B cell (primary cell): ENCODE measurements around the gene FHIT. TPM values are rescaled to one million over a fixed set of nuclear protein-coding genes. Genes with fewer than 3 reads are reported as not detected.

ENCODE experiments used
- ATAC-seq: fragments of 200-7000 bp; cut with Tn5 transposase; one replicate; pipeline ENCODE4 v1.10.0; 2021; ENCODE audit warnings: low read depth, mild to moderate bottlenecking, moderate number of reproducible peaks, moderate library complexity
- CTCF ChIA-PET: fragments of 350-600 bp; sonication (Branson Sonifier 250); formaldehyde crosslinking; loops from one replicate; lab custom pipeline; 2021; ENCODE audit warnings: antibody characterized with exemption, inconsistent platforms; lab: Charles Lee
- POLR2A ChIA-PET: fragments of 350-600 bp; sonication (Branson Sonifier 250); formaldehyde crosslinking; loops from one replicate; lab custom pipeline; 2021; ENCODE audit warnings: antibody characterized with exemption; lab: Charles Lee
- DNase-seq: peaks from one replicate; pipeline ENCODE4 v3.0.0; 2013
- H2AFZ ChIP-seq: 2 replicates; pipeline ENCODE4 v1.6.1; 2012; ENCODE audit warnings: mild to moderate bottlenecking, low read depth, low read length; ENCODE audit not compliant: insufficient read depth, poor library complexity, severe bottlenecking
- H3K27ac ChIP-seq, 2 donors: 1 replicate in 1 of 2; 2 replicates in 1 of 2; pipeline ENCODE4 v1.5.1; 2012 to 2013; ENCODE audit warnings: low read length in 2 of 2, mild to moderate bottlenecking in 2 of 2, moderate library complexity in 1 of 2
- H3K27me3 ChIP-seq, 4 experiments: fragments of 200-600 bp in 1 of 4; sonication (generic) in 1 of 4; replicated peaks in 1 of 4; 1 replicate in 2 of 4; 2 replicates in 2 of 4; pipeline versions ENCODE4 v1.6.1 to v1.7.0; 2013 to 2016; ENCODE audit warnings: low read length in 3 of 4, mild to moderate bottlenecking in 2 of 4, mixed read lengths in 1 of 4, moderate library complexity in 1 of 4; ENCODE audit not compliant: insufficient read depth in 4 of 4, control insufficient read depth in 3 of 4; ENCODE audit errors: control extremely low read depth in 1 of 4
- H3K36me3 ChIP-seq, 2 experiments: replicated peaks in 1 of 2; 1 replicate in 1 of 2; 2 replicates in 1 of 2; pipeline versions ENCODE4 v1.6.1 to v1.7.1; 2013; ENCODE audit warnings: low read length in 1 of 2; ENCODE audit not compliant: insufficient read depth in 2 of 2, control insufficient read depth in 1 of 2; ENCODE audit errors: control extremely low read depth in 1 of 2, extremely low read depth in 1 of 2
- H3K4me1 ChIP-seq, 2 donors: fragments of 200-600 bp in 1 of 2; sonication (generic) in 1 of 2; 1 replicate in 1 of 2; 2 replicates in 1 of 2; pipeline versions ENCODE4 v1.5.1 to v1.6.1; 2013 to 2017; ENCODE audit warnings: low read length in 2 of 2; ENCODE audit not compliant: control insufficient read depth in 2 of 2, insufficient read depth in 2 of 2
- H3K4me2 ChIP-seq: replicated peaks from 2 replicates; pipeline ENCODE3; 2012; ENCODE audit warnings: mild to moderate bottlenecking, low read depth, low read length; ENCODE audit not compliant: poor library complexity, severe bottlenecking
- H3K4me3 ChIP-seq, 5 experiments: fragments of 200-600 bp in 1 of 5; sonication (generic) in 1 of 5; 1 replicate in 3 of 5; 2 replicates in 2 of 5; pipeline versions ENCODE4 v1.5.1 to v1.7.0; 2011 to 2016; ENCODE audit warnings: low read length in 4 of 5, mild to moderate bottlenecking in 4 of 5, low read depth in 2 of 5, control low read depth in 1 of 5, moderate library complexity in 1 of 5; ENCODE audit not compliant: insufficient read depth in 1 of 5; ENCODE audit errors: control extremely low read depth in 1 of 5, extremely low read depth in 1 of 5
- H3K79me2 ChIP-seq: fragments of 200-600 bp; sonication (generic); one replicate; pipeline ENCODE4 v1.6.0; 2016; ENCODE audit warnings: low read length; ENCODE audit not compliant: control insufficient read depth, insufficient read depth
- H3K9ac ChIP-seq: fragments of 200-600 bp; sonication (generic); 2 replicates; pipeline ENCODE4 v1.6.1; 2017; ENCODE audit warnings: mild to moderate bottlenecking, low read length, moderate library complexity
- H3K9me3 ChIP-seq, 3 donors: one replicate each; pipeline versions ENCODE4 v1.6.1 to v1.7.1; 2013; ENCODE audit warnings: low read length in 2 of 3; ENCODE audit not compliant: control insufficient read depth in 2 of 3, insufficient read depth in 1 of 3; ENCODE audit errors: control extremely low read depth in 1 of 3
- H4K20me1 ChIP-seq: 2 replicates; pipeline ENCODE4 v1.6.0; 2012; ENCODE audit warnings: mild to moderate bottlenecking, low read length; ENCODE audit not compliant: insufficient read depth, control insufficient read depth, poor library complexity, severe bottlenecking
- H3K27ac Mint-ChIP-seq: one replicate; pipeline ENCODE4 v1.8.0; 2021; ENCODE audit warnings: mixed read lengths
- H3K27me3 Mint-ChIP-seq: one replicate; pipeline ENCODE4 v1.8.0; 2021; ENCODE audit warnings: mixed read lengths
- H3K4me1 Mint-ChIP-seq: one replicate; pipeline ENCODE4 v1.8.0; 2021; ENCODE audit warnings: mixed read lengths
- H3K4me3 Mint-ChIP-seq: one replicate; pipeline ENCODE4 v1.8.0; 2021; ENCODE audit warnings: mixed read lengths
- H3K9me3 Mint-ChIP-seq: one replicate; pipeline ENCODE4 v1.8.0; 2022; ENCODE audit warnings: mixed read lengths; ENCODE audit not compliant: insufficient read depth
- EZH2 ChIP-seq: IDR thresholded peaks from 2 replicates; pipeline ENCODE4 v1.6.1; 2012; ENCODE audit warnings: borderline replicate concordance, low read depth, mild to moderate bottlenecking, moderate library complexity, low read length; ENCODE audit not compliant: insufficient read depth, poor library complexity, severe bottlenecking
- WGBS: methylation state at CpG from one replicate; pipeline ENCODE4 v1.1.5; 2013; ENCODE audit warnings: missing lambda C conversion rate; ENCODE audit not compliant: insufficient coverage; 5-methylcytosine and 5-hydroxymethylcytosine counted together
- intact Hi-C: fragments of 100-400 bp; cut with micrococcal nuclease; formaldehyde crosslinking; loops from one replicate; pipeline ENCODE4 v1.10.0; 2022
- polyA plus RNA-seq: library from polyadenylated mRNA; depleted of rRNA; stranded (reverse); fragments of >200 nt; gene quantifications from 2 replicates; pipeline ENCODE4 v1.2.3, GENCODE V29; 2012
- total RNA-seq, 2 donors: library from RNA; stranded (reverse); fragments of 120-200 nt in 1 of 2; gene quantifications; 1 replicate in 1 of 2; 2 replicates in 1 of 2; pipeline versions ENCODE4 v1.2.3 to v1.2.4, GENCODE V29; 2013 to 2022
- TF ChIP-seq, protein P1 (sequence below): fragments of 200-600 bp; IDR thresholded peaks from one replicate; pipeline ENCODE4 v1.8.0; 2022; ENCODE audit warnings: antibody characterized with exemption, mild to moderate bottlenecking

Gene FHIT
- total and polyA plus RNA-seq, 2 donors (not counting 1 experiment from before 2014, with no cell fraction given): 1.7 to 7.8 TPM

DNA sequence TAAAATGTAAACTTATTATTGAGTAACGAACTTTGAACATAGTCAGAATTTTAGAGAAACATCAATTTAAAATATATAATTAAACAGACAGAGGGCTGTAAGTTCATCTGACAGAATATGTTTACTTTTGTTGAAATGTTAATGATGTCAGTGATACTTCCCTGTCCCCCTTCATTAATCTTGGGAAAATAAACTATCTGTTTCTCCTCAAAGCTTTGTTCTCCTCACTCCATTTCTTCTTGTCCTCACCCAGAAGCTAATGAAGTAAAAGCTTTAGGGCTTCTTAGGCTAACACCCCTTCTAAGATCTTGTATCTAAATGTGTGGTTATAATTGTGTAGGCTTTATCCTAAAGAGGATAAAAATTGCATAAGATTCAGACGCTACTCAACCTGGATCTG is 1031.8 kb downstream of the FHIT start:
- Histone ChIP-seq H3K4me3 (no peak overlapping the region), H3K27ac (no peak overlapping the region), H3K9me3 (no peaks in the 10 kb centered on the region), H3K27me3 (no peaks in the 10 kb centered on the region), H2AFZ (no peak overlapping the region), H4K20me1 (no peaks in the 10 kb centered on the region), H3K9ac (no peak overlapping the region), H3K4me1 (no peaks in the 10 kb centered on the region), H3K4me2 (no peak overlapping the region), H3K79me2 (no peaks in the 10 kb centered on the region), H3K36me3 (no peaks in the 10 kb centered on the region)
- Mint-ChIP-seq H3K27me3 (peaks cover 7% of the 10 kb centered on the region), H3K9me3 (no peaks in the 10 kb centered on the region), H3K27ac (no peak overlapping the region), H3K4me3 (no peak overlapping the region), H3K4me1 (no peaks in the 10 kb centered on the region)
- CTCF ChIA-PET: no interaction called here
- no peak for TF ChIP-seq EZH2
- TF ChIP-seq, protein P1, sequence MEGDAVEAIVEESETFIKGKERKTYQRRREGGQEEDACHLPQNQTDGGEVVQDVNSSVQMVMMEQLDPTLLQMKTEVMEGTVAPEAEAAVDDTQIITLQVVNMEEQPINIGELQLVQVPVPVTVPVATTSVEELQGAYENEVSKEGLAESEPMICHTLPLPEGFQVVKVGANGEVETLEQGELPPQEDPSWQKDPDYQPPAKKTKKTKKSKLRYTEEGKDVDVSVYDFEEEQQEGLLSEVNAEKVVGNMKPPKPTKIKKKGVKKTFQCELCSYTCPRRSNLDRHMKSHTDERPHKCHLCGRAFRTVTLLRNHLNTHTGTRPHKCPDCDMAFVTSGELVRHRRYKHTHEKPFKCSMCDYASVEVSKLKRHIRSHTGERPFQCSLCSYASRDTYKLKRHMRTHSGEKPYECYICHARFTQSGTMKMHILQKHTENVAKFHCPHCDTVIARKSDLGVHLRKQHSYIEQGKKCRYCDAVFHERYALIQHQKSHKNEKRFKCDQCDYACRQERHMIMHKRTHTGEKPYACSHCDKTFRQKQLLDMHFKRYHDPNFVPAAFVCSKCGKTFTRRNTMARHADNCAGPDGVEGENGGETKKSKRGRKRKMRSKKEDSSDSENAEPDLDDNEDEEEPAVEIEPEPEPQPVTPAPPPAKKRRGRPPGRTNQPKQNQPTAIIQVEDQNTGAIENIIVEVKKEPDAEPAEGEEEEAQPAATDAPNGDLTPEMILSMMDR: no peak
- POLR2A ChIA-PET: no interaction called here
- intact Hi-C loops: no loop called here
- no CpG with 5 or more reads among the region's 2 CpGs for WGBS
- DNase-seq (no peak), ATAC-seq (no peak)

DNA sequence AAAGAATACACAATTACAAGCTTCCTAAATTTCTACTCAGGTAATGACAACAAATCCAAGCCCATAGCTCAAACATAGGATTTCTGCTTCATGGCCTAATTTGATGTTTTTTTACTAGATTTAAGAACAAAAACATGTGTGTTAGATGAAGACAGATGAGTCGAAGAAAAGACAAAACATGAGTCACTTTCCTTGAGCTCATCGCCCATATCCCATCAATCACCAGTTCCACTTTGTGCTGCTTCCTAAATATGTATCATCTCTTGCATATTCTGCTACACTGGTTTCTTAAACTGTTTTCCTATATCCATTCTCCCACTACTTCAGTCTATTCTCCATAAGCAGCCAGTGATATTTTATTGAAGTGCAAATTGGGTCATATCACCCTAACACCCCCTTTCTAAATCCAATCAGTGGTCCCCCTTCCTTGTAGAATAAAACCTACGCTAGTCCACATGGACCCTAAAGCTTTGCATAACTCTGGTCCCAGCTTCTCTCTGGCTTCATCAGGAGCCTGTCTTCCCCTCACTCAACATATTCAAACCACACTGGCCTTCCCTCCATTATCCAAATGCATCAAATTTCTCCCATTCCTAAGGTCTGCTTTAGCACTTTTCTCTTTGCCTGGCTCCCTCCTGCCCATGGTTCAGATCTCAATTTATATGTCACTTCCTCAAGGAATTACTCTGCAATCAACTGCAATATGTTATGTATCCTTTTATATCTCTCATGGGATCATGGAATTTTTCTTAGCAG is 1033.9 kb downstream of the FHIT start:
- 100% methylated on average over 2 of the region's 3 CpGs for WGBS
- no peak for ATAC-seq

More for the DNA sequence above, 1033.9 kb downstream of the FHIT start:
- Histone ChIP-seq H3K27me3 (no peaks in the 10 kb centered on the region), H3K9me3 (no peaks in the 10 kb centered on the region), H3K4me2 (no peak overlapping the region), H3K4me3 (no peak overlapping the region), H2AFZ (no peak overlapping the region), H3K79me2 (no peaks in the 10 kb centered on the region), H3K36me3 (no peaks in the 10 kb centered on the region), H3K27ac (no peak overlapping the region), H4K20me1 (no peaks in the 10 kb centered on the region), H3K9ac (no peak overlapping the region), H3K4me1 (no peaks in the 10 kb centered on the region)
- POLR2A ChIA-PET: no interaction called here
- Mint-ChIP-seq H3K9me3 (no peaks in the 10 kb centered on the region), H3K4me3 (no peak overlapping the region), H3K27ac (no peak overlapping the region), H3K27me3 (no peaks in the 10 kb centered on the region), H3K4me1 (no peaks in the 10 kb centered on the region)
- intact Hi-C loops: no loop called here
- no peak for TF ChIP-seq EZH2
- no peak for DNase-seq
- CTCF ChIA-PET: no interaction called here
